OCI-M1 (cell line): ENCODE results near the gene OCIAD2.
A peak's percentile ranks its signal among the peaks of the same experiment; 100 is the strongest.
"Not testable (repeated sequence)": the region's sequence is repeated elsewhere in the genome, so short reads cannot be mapped to it uniquely, and the experiment has no call there.

Experiments
- DNase-seq: peaks from one replicate; lab custom pipeline; 2025; lab: John Stamatoyannopoulos, UW

The OCIAD2 gene

DNA sequence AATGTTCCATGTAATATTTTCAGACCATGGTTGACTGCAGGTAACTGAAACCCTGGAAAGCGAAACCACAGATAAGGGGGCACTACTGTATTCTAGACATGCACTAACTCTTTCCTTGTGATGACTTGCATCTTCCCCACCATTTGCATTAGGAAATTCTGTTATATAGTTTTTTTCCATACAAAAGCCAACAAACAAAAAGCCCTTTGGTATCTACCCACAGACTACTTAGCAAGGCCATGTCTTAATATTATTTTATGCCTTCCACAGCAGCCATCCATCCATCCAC, 52.2 kb downstream of the OCIAD2 start:
- peak; percentile 62 for DNase-seq

DNA sequence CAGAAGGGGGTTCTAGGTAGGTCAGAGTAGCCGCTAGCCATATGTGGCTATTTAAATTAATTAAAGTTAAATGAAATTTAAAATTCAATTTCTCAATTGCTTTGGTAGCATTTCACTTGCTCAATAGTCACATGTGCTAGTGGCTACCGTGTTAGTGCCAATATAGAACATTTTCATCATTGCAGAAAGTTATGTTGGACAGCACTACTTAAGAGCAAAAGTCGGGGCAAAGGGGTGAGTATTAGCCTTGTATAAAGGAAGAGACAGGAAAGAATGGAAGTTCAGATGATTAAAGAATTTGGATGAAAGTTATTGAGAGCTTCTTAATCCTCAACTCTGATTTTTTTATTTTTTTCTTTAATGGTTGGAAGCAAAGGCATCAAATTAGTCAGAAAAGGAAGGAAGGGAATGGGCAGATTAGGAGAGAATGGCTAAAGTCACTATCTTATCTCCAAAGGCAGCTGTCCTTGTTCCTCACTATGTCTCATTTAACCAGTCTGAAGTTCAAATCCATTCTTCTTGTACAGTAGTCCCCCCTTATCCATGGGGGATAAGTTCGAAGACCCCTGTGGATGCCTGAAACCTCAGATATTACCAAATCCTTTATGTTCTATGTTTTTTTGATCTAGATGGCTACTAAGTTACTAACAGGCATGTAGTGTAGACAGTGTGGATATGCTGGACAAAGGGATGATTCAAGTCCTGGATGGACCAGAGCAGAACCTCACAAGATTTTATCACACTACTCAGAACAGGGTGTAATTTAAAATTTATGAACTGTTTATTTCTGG, 52.8 kb downstream of the OCIAD2 start:
- DNase-seq: peak; percentile 79

DNA sequence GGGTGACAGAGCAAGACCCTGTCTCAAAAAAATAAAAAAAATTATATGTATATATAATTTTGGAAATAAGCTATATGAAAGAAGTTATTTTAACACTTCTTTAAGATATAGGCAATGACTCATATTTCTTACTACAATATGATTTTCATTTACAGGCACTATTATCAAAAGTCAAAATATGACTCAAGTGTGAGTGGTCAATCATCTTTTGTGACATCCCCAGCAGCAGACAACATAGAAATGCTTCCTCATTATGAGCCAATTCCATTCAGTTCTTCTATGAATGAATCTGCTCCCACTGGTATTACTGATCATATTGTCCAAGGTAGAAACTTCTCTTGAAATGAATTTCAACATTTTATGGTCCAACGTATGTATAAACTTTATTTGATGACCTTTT, 54.9 kb downstream of the OCIAD2 start:
- DNase-seq: peak; percentile 28

DNA sequence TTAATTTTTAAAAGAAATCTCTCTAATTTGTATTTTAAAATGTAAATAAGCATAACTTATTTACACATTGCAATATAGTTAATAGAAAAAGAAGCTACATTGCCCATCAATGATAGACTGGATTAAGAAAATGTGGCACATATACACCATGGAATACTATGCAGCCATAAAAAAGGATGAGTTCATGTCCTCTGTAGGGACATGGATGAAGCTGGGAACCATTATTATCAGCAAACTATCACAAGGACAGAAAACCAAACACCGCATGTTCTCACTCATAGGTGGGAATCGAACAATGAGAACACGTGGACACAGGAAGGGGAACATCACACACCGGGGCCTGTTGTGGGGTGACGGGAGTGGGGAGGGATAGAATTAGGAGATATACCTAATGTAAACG, 57.8 kb downstream of the OCIAD2 start:
- DNase-seq: not testable (repeated sequence)

DNA sequence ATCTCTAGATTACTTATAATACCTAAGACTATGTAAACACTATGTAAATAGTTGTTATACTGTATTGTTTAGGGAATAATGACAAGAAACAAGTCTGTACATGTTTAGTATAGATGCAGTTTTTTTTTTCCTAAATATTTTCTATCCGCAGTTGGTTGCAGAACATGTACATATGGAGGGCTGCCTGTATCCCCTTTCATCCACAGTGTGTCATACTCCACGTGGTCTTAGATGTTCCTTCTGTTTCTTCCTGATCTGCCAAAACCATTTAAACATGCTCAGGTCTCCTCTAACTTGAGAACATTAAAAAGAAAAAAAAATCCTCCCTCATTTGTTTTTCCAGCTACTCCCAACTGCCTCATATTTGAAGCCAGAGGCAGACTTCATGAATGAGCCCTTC, 61.7 kb downstream of the OCIAD2 start:
- no peak for DNase-seq

DNA sequence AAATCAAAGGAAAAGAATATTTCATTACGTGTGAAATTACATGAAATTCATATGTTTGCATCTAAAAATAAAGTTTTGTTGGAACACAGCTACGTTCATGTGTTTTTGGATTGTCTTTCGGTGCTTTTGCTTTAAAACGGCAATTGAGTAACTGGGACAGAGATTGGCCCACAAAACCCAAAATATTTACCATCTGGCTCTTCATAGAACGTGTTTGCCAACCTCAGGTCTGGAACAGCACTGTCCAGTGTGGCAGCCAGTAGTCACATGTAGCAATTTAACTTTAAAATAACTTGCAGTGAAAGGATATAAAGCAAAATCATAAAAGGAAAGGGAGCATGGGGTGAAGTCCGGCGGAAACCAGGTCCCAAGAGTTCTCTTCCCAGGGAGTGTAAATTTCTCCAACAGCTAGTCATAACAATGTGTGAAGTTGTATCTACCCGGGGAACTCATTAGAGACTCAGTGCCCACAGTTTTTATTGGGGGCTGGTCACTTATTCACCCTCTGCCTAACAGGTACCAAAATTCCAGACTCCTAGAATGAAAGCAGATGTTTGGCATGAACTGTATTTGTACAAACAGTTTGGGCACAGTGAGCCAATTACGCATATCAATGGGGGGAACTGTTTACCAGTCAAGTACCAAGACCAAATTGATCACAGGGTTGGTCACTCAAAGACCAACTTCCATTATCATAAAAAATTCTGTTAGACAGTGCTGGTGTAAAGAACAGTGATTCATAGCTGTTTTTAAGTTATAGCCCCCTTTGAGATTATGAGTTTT, 65.3 kb downstream of the OCIAD2 start:
- no peak for DNase-seq

DNA sequence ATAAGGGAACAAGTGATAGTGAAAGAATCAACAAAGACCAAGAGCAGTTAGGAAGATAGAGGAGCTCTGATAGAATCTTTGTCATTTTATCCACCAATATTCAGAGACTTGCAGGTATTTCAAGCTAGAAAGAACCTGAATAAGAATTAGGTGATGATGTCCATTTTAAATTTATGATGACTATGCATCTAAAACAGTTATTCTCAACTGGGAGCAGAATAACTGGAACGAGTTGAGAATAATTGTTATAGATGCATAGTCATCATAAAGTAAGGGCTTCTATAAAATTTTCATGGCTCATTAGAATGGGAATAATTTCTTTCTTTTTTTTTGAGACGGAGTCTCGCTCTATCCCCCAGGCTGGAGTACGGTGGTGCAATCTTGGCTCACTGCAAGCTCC, 69.9 kb downstream of the OCIAD2 start:
- DNase-seq: no peak
